Activated CD4-positive, alpha-beta T cell treated with anti-CD3 and anti-CD28 coated beads for 36 hours (primary cell): ENCODE data around the gene RYR2. TPM values are rescaled to one million over a fixed set of nuclear protein-coding genes. Genes with fewer than 3 reads are reported as not detected.

ENCODE experiments used
- ATAC-seq: fragments of 200-7000 bp; cut with Tn5 transposase; one replicate; pipeline ENCODE4 v1.10.0; 2021; ENCODE audit warnings: mild to moderate bottlenecking, moderate library complexity
- CTCF ChIA-PET: fragments of 350-600 bp; sonication (Branson Sonifier 250); formaldehyde crosslinking; loops from one replicate; lab custom pipeline; 2021; ENCODE audit warnings: antibody characterized with exemption; lab: Charles Lee
- POLR2A ChIA-PET: fragments of 350-600 bp; sonication (Branson Sonifier 250); formaldehyde crosslinking; loops from one replicate; lab custom pipeline; 2021; ENCODE audit warnings: antibody characterized with exemption, inconsistent platforms; lab: Charles Lee
- DNase-seq: peaks from one replicate; pipeline ENCODE4 v3.0.0-alpha.2; 2020
- H3K27ac Mint-ChIP-seq: one replicate; pipeline ENCODE4 v1.8.0; 2021; ENCODE audit warnings: mixed read lengths
- H3K27me3 Mint-ChIP-seq: one replicate; pipeline ENCODE4 v1.8.0; 2021; ENCODE audit warnings: mixed read lengths
- H3K36me3 Mint-ChIP-seq: one replicate; pipeline ENCODE4 v1.8.0; 2021; ENCODE audit warnings: low read depth, mixed read lengths
- H3K4me1 Mint-ChIP-seq: one replicate; pipeline ENCODE4 v1.8.0; 2021; ENCODE audit warnings: mixed read lengths
- H3K4me3 Mint-ChIP-seq: one replicate; pipeline ENCODE4 v1.8.0; 2021; ENCODE audit warnings: mild to moderate bottlenecking, moderate library complexity, mixed read lengths
- H3K9me3 Mint-ChIP-seq: one replicate; pipeline ENCODE4 v1.8.0; 2021; ENCODE audit warnings: low read depth, mixed read lengths
- intact Hi-C, 2 experiments: fragments of 100-400 bp; cut with DNase I in 1 of 2; cut with micrococcal nuclease in 1 of 2; formaldehyde crosslinking; loops; one replicate each; pipeline versions ENCODE4 v1.14.2 to v1.15.1; 2022 to 2024; cut with DNase I, micrococcal nuclease
- total RNA-seq, 2 experiments: library from RNA; stranded (reverse); gene quantifications; one replicate each; pipeline ENCODE4 v1.2.3, GENCODE V29; 2021

The RYR2 gene
- total RNA-seq, 2 experiments from 2014 or later: 0.04 to 0.05 TPM

DNA sequence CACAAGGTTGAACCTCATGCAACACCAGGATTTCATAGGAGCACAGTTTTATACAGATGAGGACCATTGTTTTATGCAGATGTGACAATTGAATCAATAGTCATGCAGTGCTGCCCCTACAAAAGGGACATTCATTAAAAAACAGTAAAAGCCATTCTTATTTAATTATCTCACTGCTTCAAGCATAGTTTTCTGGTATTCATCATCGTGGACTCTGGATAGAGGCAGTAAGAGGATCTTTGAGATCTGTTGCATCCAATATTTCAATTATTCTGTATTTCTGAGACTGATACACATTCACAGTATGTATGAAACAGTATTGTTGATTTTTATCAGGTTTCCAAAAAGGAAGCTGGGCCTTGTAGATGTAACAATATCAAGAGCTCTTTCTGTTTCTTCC is 237.6 kb downstream of the RYR2 start:
- ATAC-seq: no peak
- Mint-ChIP-seq H3K27me3 (no peaks in the 10 kb centered on the region), H3K27ac (no peak overlapping the region), H3K4me1 (no peaks in the 10 kb centered on the region), H3K9me3 (no peaks in the 10 kb centered on the region), H3K4me3 (no peak overlapping the region), H3K36me3 (no peaks in the 10 kb centered on the region)
- ChIA-PET POLR2A (no interaction called here), CTCF (no interaction called here)
- no peak for DNase-seq
- intact Hi-C loops: no loop called here

DNA sequence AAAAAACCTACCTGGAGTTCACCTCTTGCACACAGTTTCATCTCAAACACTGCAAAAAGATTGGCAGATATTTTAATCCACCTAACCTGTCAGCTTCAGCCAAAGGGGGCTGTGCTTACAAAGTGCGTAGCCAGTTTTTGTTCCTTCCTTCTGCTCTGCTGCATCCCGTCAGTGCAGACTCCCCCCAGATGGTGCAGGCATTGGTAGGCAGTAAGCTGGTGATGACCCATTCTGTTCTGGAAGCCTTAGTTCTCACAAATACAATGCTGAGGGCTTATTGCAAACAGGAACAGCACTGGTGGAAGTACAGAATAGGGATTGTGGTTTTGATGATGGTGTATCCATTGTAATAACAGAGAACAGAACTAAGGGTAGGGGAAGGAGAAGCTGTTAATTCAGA is 239.5 kb downstream of the RYR2 start:
- intact Hi-C loops: no loop called here
- ChIA-PET CTCF (interaction anchor here (0.6 kb wide), 2 partner anchors 281 to 337 kb away, joined by 3 read pairs; no protein-coding TSS in a partner anchor), POLR2A (no interaction called here)
- Mint-ChIP-seq H3K4me1 (no peaks in the 10 kb centered on the region), H3K27ac (no peak overlapping the region), H3K4me3 (no peak overlapping the region), H3K27me3 (no peaks in the 10 kb centered on the region), H3K9me3 (no peaks in the 10 kb centered on the region), H3K36me3 (no peaks in the 10 kb centered on the region)
- DNase-seq: no peak
- ATAC-seq: no peak

GRCh38 chr1:237282208-237282783 is 240.3 kb downstream of the RYR2 start:
- no peak overlapping the region for H3K4me3 Mint-ChIP-seq
- intact Hi-C loops: no loop called here
- ATAC-seq (no peak), DNase-seq (no peak)
- no peaks in the 10 kb centered on the region for H3K27me3 Mint-ChIP-seq
- CTCF ChIA-PET: interaction anchor here (0.6 kb wide), 1 partner anchor 280 kb away, joined by 3 read pairs; no protein-coding TSS in a partner anchor
- H3K4me1 Mint-ChIP-seq: no peaks in the 10 kb centered on the region
- POLR2A ChIA-PET: no interaction called here
- no peaks in the 10 kb centered on the region for H3K36me3 Mint-ChIP-seq
- no peaks in the 10 kb centered on the region for H3K9me3 Mint-ChIP-seq
- H3K27ac Mint-ChIP-seq: no peak overlapping the region

GRCh38 chr1:237287876-237288521 is 246.0 kb downstream of the RYR2 start:
- H3K27ac Mint-ChIP-seq: no peak overlapping the region
- no peaks in the 10 kb centered on the region for H3K4me1 Mint-ChIP-seq
- intact Hi-C loops: no loop called here
- H3K27me3 Mint-ChIP-seq: peaks cover 5% of the 10 kb centered on the region
- H3K4me3 Mint-ChIP-seq: no peak overlapping the region
- no peaks in the 10 kb centered on the region for H3K36me3 Mint-ChIP-seq
- POLR2A ChIA-PET: no interaction called here
- ATAC-seq (no peak), DNase-seq (no peak)
- CTCF ChIA-PET: no interaction called here
- H3K9me3 Mint-ChIP-seq: no peaks in the 10 kb centered on the region

DNA sequence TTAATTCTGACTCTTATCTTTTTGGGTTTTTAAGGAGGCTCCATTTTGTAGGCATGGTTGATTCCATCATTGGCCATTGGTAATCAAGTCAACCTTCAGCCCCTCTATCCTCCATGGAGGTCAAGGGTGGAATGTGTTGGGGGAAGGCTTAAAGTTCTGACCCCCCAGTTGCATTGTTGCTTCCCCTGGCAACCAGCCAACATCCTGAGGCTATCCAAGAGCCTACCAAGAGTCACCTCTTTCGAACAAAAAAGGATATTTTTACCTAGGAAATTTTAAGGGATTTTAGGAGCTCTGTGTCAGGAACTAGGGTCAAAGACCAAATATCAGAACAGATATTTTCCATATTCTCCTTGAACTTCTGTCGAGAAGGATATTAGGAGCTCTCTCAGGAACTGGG is 251.8 kb downstream of the RYR2 start:
- no peaks in the 10 kb centered on the region for H3K4me1 Mint-ChIP-seq
- DNase-seq: no peak
- H3K27me3 Mint-ChIP-seq: peaks cover 3% of the 10 kb centered on the region
- CTCF ChIA-PET: interaction anchor here (1.2 kb wide), 1 partner anchor 15 kb away, joined by 3 read pairs; no protein-coding TSS in a partner anchor
- H3K36me3 Mint-ChIP-seq: no peaks in the 10 kb centered on the region
- intact Hi-C loops: no loop called here
- H3K27ac Mint-ChIP-seq: no peak overlapping the region
- POLR2A ChIA-PET: no interaction called here
- no peak overlapping the region for H3K4me3 Mint-ChIP-seq
- no peak for ATAC-seq
- no peaks in the 10 kb centered on the region for H3K9me3 Mint-ChIP-seq

GRCh38 chr1:237296861-237297260 is 254.9 kb downstream of the RYR2 start:
- ATAC-seq (no peak), DNase-seq (no peak)
- H3K27ac Mint-ChIP-seq: no peak overlapping the region
- no peaks in the 10 kb centered on the region for H3K9me3 Mint-ChIP-seq
- no peaks in the 10 kb centered on the region for H3K4me1 Mint-ChIP-seq
- no peaks in the 10 kb centered on the region for H3K27me3 Mint-ChIP-seq
- POLR2A ChIA-PET: no interaction called here
- CTCF ChIA-PET: no interaction called here
- H3K4me3 Mint-ChIP-seq: no peak overlapping the region
- no peaks in the 10 kb centered on the region for H3K36me3 Mint-ChIP-seq
- intact Hi-C loops: no loop called here

GRCh38 chr1:237300642-237301041 is 258.7 kb downstream of the RYR2 start:
- ChIA-PET POLR2A (no interaction called here), CTCF (no interaction called here)
- Mint-ChIP-seq H3K4me1 (no peaks in the 10 kb centered on the region), H3K27me3 (no peaks in the 10 kb centered on the region), H3K27ac (no peak overlapping the region), H3K36me3 (no peaks in the 10 kb centered on the region), H3K9me3 (no peaks in the 10 kb centered on the region), H3K4me3 (no peak overlapping the region)
- ATAC-seq: no peak
- no peak for DNase-seq
- intact Hi-C loops: no loop called here

- no peak for DNase-seq
- POLR2A ChIA-PET: no interaction called here
- H3K4me1 Mint-ChIP-seq: no peaks in the 10 kb centered on the region
- CTCF ChIA-PET: interaction anchor here (0.7 kb wide), 1 partner anchor 18 kb away, joined by 3 read pairs; no protein-coding TSS in a partner anchor
- intact Hi-C loops: no loop called here
- H3K36me3 Mint-ChIP-seq: no peaks in the 10 kb centered on the region
- ATAC-seq: peak; percentile 36
- no peaks in the 10 kb centered on the region for H3K9me3 Mint-ChIP-seq
- no peaks in the 10 kb centered on the region for H3K27me3 Mint-ChIP-seq
- no peak overlapping the region for H3K4me3 Mint-ChIP-seq
- no peak overlapping the region for H3K27ac Mint-ChIP-seq
These were observed 261.9 kb downstream of the RYR2 start for GRCh38 chr1:237303929-237304328.

- DNase-seq (no peak), ATAC-seq (no peak)
- Mint-ChIP-seq H3K4me3 (no peak overlapping the region), H3K36me3 (no peaks in the 10 kb centered on the region), H3K9me3 (no peaks in the 10 kb centered on the region), H3K27me3 (no peaks in the 10 kb centered on the region), H3K4me1 (no peaks in the 10 kb centered on the region), H3K27ac (no peak overlapping the region)
- POLR2A ChIA-PET: no interaction called here
- CTCF ChIA-PET: no interaction called here
- intact Hi-C loops: no loop called here
These were observed 264.7 kb downstream of the RYR2 start for GRCh38 chr1:237306726-237307125.

- no peak for DNase-seq
- ChIA-PET CTCF (interaction anchor here (0.9 kb wide), 1 partner anchor 109 kb away, joined by 3 read pairs; no protein-coding TSS in a partner anchor), POLR2A (no interaction called here)
- no peak for ATAC-seq
- H3K36me3 Mint-ChIP-seq: no peaks in the 10 kb centered on the region
- H3K27ac Mint-ChIP-seq: no peak overlapping the region
- H3K4me1 Mint-ChIP-seq: no peaks in the 10 kb centered on the region
- H3K9me3 Mint-ChIP-seq: peaks cover 3% of the 10 kb centered on the region
- intact Hi-C loops: no loop called here
- H3K27me3 Mint-ChIP-seq: no peaks in the 10 kb centered on the region
- no peak overlapping the region for H3K4me3 Mint-ChIP-seq
These were observed 267.7 kb downstream of the RYR2 start for GRCh38 chr1:237309595-237310118.

DNA sequence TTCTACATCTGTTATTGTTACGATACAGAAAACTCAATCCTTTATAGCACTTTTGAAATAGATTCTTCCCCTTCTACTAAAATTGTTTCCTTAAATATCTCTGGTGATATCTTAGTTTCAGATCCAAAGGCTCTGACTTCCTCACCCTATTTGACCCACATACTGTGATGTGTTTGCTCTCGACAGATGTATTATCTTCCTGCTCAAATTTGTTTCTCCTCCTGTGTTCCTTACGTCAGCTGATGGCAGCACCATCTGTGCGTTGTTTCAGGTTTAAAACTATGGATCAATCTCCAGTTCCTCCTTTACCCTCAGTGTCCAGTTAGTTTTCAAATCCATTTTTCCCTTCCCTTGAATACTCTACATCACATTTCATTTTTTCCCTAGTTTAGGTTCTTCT is 274.4 kb downstream of the RYR2 start:
- ChIA-PET POLR2A (no interaction called here), CTCF (no interaction called here)
- no peak overlapping the region for H3K4me3 Mint-ChIP-seq
- DNase-seq (no peak), ATAC-seq (no peak)
- peaks cover 3% of the 10 kb centered on the region for H3K9me3 Mint-ChIP-seq
- no peaks in the 10 kb centered on the region for H3K36me3 Mint-ChIP-seq
- intact Hi-C loops: no loop called here
- no peaks in the 10 kb centered on the region for H3K27me3 Mint-ChIP-seq
- H3K27ac Mint-ChIP-seq: no peak overlapping the region
- no peaks in the 10 kb centered on the region for H3K4me1 Mint-ChIP-seq

DNA sequence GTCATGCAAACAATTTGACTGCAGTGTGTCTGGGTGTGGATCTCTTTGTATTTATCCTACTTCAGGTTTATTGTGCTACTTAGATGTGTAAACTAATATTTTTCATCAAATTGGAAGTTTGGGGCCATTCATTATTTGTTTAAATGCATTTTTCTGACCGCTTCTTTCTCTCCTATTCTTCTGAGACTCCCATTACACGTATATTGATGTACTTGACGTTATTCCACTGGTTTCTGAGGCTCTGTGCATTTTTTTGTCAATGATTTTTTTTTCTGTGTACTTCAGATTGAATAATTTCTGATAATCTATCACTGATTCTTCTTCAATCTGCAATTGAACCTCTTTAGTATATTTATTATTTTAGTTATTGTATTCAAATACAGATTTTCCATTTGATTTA is 276.8 kb downstream of the RYR2 start:
- Mint-ChIP-seq H3K4me1 (no peaks in the 10 kb centered on the region), H3K4me3 (no peak overlapping the region), H3K36me3 (no peaks in the 10 kb centered on the region), H3K27ac (no peak overlapping the region), H3K27me3 (peaks cover 3% of the 10 kb centered on the region), H3K9me3 (no peaks in the 10 kb centered on the region)
- ATAC-seq: no peak
- ChIA-PET POLR2A (no interaction called here), CTCF (interaction anchor here (0.6 kb wide), 1 partner anchor 46 kb away, joined by 3 read pairs; no protein-coding TSS in a partner anchor)
- DNase-seq: no peak
- intact Hi-C loops: no loop called here
